HG03039 (cell line): ENCODE results near the gene RPTOR.

Source experiments
- ATAC-seq: cut with Tn5 transposase; IDR thresholded peaks from one replicate; pipeline ENCODE4 v1.9.1; 2021; ENCODE audit warnings: mild to moderate bottlenecking, moderate library complexity; ENCODE audit not compliant: unreplicated experiment

Gene RPTOR

GRCh38 chr17:80835816-80836657 lies 291.4 kb downstream of the RPTOR start:
- ATAC-seq = no peak

- no peak for ATAC-seq
These were observed 292.0 kb downstream of the RPTOR start for GRCh38 chr17:80836658-80836965.

- ATAC-seq = no peak
These were observed 292.4 kb downstream of the RPTOR start for GRCh38 chr17:80836971-80837481.

- ATAC-seq = no peak
These were observed 293.1 kb downstream of the RPTOR start for GRCh38 chr17:80837711-80838110.

- no peak for ATAC-seq
These were observed 293.8 kb downstream of the RPTOR start for GRCh38 chr17:80838311-80839025.

- ATAC-seq = no peak
These were observed 294.3 kb downstream of the RPTOR start for GRCh38 chr17:80839026-80839345.

GRCh38 chr17:80839511-80839941 lies 294.9 kb downstream of the RPTOR start:
- ATAC-seq = no peak

- no peak for ATAC-seq
These were observed 295.3 kb downstream of the RPTOR start for GRCh38 chr17:80839970-80840369.

GRCh38 chr17:80842456-80843013 lies 297.9 kb downstream of the RPTOR start:
- ATAC-seq = no peak

- ATAC-seq = no peak
These were observed 299.1 kb downstream of the RPTOR start for GRCh38 chr17:80843741-80844156.

GRCh38 chr17:80844418-80844990 lies 299.9 kb downstream of the RPTOR start:
- no peak for ATAC-seq

- ATAC-seq = no peak
These were observed 300.6 kb downstream of the RPTOR start for GRCh38 chr17:80845069-80845862.

- no peak for ATAC-seq
These were observed 301.4 kb downstream of the RPTOR start for GRCh38 chr17:80845863-80846671.

- no peak for ATAC-seq
These were observed 302.3 kb downstream of the RPTOR start for GRCh38 chr17:80846932-80847331.

- ATAC-seq = no peak
These were observed 303.0 kb downstream of the RPTOR start for GRCh38 chr17:80847496-80848230.

- ATAC-seq = no peak
These were observed 303.9 kb downstream of the RPTOR start for GRCh38 chr17:80848449-80849102.

GRCh38 chr17:80849119-80849518 lies 304.5 kb downstream of the RPTOR start:
- no peak for ATAC-seq

GRCh38 chr17:80850109-80850508 lies 305.5 kb downstream of the RPTOR start:
- no peak for ATAC-seq

GRCh38 chr17:80850817-80851216 lies 306.2 kb downstream of the RPTOR start:
- ATAC-seq = no peak
